ENCODE data around the gene POU3F3.

POU3F3 gene

GRCh38 chr2:104847586-104848160, 6.2 kb upstream of the POU3F3 start:
- no peak for DNase-seq

GRCh38 chr2:104848526-104848925, 5.4 kb upstream of the POU3F3 start:
- DNase-seq: no peak

- no peak for DNase-seq
These were observed 4.8 kb upstream of the POU3F3 start for GRCh38 chr2:104849101-104849500.

- peak; percentile 33 for DNase-seq
These were observed 4.2 kb upstream of the POU3F3 start for GRCh38 chr2:104849618-104850141.

GRCh38 chr2:104850361-104851290, 3.3 kb upstream of the POU3F3 start:
- DNase-seq: no peak

- DNase-seq: no peak
These were observed 2.4 kb upstream of the POU3F3 start for GRCh38 chr2:104851291-104852089.

GRCh38 chr2:104852090-104852666, 1.7 kb upstream of the POU3F3 start:
- no peak for DNase-seq

GRCh38 chr2:104854498-104855220, 744 bp downstream of the POU3F3 start:
- DNase-seq: no peak

GRCh38 chr2:104855221-104856085, 1.5 kb downstream of the POU3F3 start:
- no peak for DNase-seq

GRCh38 chr2:104856086-104856972, 2.4 kb downstream of the POU3F3 start:
- no peak for DNase-seq

- DNase-seq: no peak
These were observed 3.0 kb downstream of the POU3F3 start for GRCh38 chr2:104856973-104857261.

GRCh38 chr2:104857262-104858005, 3.5 kb downstream of the POU3F3 start:
- DNase-seq: no peak

- DNase-seq: no peak
These were observed 4.4 kb downstream of the POU3F3 start for GRCh38 chr2:104858006-104858978.

GRCh38 chr2:104859291-104859765, 5.4 kb downstream of the POU3F3 start:
- no peak for DNase-seq

GRCh38 chr2:104859766-104860450, 6.0 kb downstream of the POU3F3 start:
- DNase-seq: no peak

GRCh38 chr2:104860451-104860790, 6.5 kb downstream of the POU3F3 start:
- no peak for DNase-seq

GRCh38 chr2:104861351-104862057, 7.6 kb downstream of the POU3F3 start:
- DNase-seq: no peak

Data from NCI-H2171 (cell line).